ENCODE data around the gene P2RX7. TPM values are rescaled to one million over a fixed set of nuclear protein-coding genes. Genes with fewer than 3 reads are reported as not detected.

The P2RX7 gene
- total RNA-seq, 3 donors from 2014 or later: 1.0 to 10.9 (median 1.4) TPM

GRCh38 chr12:121182222-121182893 is 49.7 kb downstream of the P2RX7 start:
- intact Hi-C loops (cut with DNase I, micrococcal nuclease): no loop called here
- TF ChIP-seq, protein P1, sequence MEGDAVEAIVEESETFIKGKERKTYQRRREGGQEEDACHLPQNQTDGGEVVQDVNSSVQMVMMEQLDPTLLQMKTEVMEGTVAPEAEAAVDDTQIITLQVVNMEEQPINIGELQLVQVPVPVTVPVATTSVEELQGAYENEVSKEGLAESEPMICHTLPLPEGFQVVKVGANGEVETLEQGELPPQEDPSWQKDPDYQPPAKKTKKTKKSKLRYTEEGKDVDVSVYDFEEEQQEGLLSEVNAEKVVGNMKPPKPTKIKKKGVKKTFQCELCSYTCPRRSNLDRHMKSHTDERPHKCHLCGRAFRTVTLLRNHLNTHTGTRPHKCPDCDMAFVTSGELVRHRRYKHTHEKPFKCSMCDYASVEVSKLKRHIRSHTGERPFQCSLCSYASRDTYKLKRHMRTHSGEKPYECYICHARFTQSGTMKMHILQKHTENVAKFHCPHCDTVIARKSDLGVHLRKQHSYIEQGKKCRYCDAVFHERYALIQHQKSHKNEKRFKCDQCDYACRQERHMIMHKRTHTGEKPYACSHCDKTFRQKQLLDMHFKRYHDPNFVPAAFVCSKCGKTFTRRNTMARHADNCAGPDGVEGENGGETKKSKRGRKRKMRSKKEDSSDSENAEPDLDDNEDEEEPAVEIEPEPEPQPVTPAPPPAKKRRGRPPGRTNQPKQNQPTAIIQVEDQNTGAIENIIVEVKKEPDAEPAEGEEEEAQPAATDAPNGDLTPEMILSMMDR (IDR thresholded peaks at IDR 0.05): no peak

DNA sequence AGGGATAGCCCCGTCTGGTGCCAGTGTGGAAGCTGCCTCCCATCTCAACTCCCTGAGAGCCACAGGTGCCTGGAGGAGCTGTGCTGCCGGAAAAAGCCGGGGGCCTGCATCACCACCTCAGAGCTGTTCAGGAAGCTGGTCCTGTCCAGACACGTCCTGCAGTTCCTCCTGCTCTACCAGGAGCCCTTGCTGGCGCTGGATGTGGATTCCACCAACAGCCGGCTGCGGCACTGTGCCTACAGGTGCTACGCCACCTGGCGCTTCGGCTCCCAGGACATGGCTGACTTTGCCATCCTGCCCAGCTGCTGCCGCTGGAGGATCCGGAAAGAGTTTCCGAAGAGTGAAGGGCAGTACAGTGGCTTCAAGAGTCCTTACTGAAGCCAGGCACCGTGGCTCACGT is 51.7 kb downstream of the P2RX7 start:
- Histone ChIP-seq H3K9me3 (no peaks in the 10 kb centered on the region), H3K4me1 (ENCODE audit: low read depth) (no peaks in the 10 kb centered on the region), H3K36me3 (ENCODE audit: low read depth) (no peaks in the 10 kb centered on the region), H3K4me3 (no peak overlapping the region)
- DNase-seq (no peak), ATAC-seq (no peak)
- intact Hi-C loops (cut with DNase I, micrococcal nuclease): no loop called here
- TF ChIP-seq, protein P1 (IDR thresholded peaks at IDR 0.05): no peak

More at GRCh38 chr12:121182222-121182893, 49.7 kb downstream of the P2RX7 start:
- DNase-seq: no peak
- Histone ChIP-seq H3K4me1 (ENCODE audit: low read depth) (no peaks in the 10 kb centered on the region), H3K4me3 (no peak overlapping the region), H3K9me3 (no peaks in the 10 kb centered on the region), H3K36me3 (ENCODE audit: low read depth) (no peaks in the 10 kb centered on the region)
- no peak for ATAC-seq

DNA sequence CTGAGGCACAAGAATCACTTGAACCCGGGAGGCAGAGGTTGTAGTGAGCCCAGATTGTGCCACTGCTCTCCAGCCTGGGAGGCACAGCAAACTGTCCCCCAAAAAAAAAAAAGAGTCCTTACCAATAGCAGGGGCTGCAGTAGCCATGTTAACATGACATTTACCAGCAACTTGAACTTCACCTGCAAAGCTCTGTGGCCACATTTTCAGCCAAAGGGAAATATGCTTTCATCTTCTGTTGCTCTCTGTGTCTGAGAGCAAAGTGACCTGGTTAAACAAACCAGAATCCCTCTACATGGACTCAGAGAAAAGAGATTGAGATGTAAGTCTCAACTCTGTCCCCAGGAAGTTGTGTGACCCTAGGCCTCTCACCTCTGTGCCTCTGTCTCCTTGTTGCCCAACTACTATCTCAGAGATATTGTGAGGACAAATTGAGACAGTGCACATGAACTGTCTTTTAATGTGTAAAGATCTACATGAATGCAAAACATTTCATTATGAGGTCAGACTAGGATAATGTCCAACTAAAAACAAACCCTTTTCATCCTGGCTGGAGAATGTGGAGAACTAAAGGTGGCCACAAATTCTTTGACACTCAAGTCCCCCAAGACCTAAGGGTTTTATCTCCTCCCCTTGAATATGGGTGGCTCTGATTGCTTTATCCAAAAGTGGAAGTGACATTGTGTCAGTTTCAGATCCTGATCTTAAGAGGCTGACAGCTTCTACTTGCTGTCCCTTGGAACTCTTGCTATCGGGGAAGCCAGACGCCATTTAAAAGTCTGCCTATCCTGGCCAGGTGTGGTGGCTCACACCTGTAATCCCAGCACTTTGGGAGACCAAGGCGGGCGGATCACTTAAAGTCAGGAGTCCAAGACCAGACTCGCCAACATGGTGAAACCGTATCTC is 52.6 kb downstream of the P2RX7 start:
- intact Hi-C loops (cut with DNase I, micrococcal nuclease): no loop called here
- H3K4me1 ChIP-seq (ENCODE audit: low read depth): no peaks in the 10 kb centered on the region
- DNase-seq (no peak), ATAC-seq (peak; percentile 20)
- no peaks in the 10 kb centered on the region for H3K9me3 ChIP-seq
- H3K36me3 ChIP-seq (ENCODE audit: low read depth): no peaks in the 10 kb centered on the region
- no peak overlapping the region for H3K4me3 ChIP-seq
- TF ChIP-seq, protein P1 (IDR thresholded peaks at IDR 0.05): no peak

DNA sequence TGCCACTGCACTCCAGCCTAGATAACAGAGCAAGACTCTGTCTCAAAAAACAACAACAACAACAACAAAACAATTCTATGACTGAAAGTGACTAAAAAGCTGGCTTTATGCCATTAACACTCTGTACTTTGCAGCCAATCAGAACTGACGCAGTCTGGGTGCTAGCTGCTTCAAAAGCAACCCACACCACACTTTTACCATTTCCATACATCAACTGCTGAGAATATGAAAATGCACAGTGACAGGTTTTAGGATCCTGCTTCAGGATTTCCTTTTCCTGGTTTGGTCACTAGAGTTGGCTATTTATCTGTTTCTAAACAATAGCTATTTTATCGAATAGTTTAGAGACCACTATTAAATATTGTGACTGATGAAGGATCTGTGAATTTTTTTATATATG is 54.1 kb downstream of the P2RX7 start:
- TF ChIP-seq, protein P1 (IDR thresholded peaks at IDR 0.05): no peak
- H3K4me1 ChIP-seq (ENCODE audit: low read depth): no peaks in the 10 kb centered on the region
- DNase-seq (no peak), ATAC-seq (no peak)
- H3K9me3 ChIP-seq: no peaks in the 10 kb centered on the region
- no peaks in the 10 kb centered on the region for H3K36me3 ChIP-seq (ENCODE audit: low read depth)
- intact Hi-C loops (cut with DNase I, micrococcal nuclease): no loop called here
- H3K4me3 ChIP-seq: no peak overlapping the region

DNA sequence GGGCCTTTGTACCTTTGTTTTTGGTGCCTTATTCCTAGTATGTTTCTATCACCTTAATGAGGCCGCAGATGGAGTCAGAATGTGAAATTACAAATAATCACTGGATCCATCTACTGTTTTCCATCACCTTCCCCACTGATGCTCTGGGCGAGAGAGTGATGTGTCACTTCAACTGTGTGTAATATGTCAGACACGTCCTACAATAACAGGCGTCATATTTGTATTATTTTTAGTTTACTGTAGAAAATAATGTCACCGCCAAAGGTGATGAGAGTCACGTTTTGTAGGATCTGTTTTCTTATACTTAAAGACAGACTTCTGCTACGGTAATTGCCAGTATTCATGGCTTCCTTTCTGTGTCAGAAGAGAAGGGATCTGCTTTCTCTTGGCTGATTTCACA is 54.8 kb downstream of the P2RX7 start:
- no peak for DNase-seq
- Histone ChIP-seq H3K36me3 (ENCODE audit: low read depth) (no peaks in the 10 kb centered on the region), H3K4me1 (ENCODE audit: low read depth) (no peaks in the 10 kb centered on the region), H3K4me3 (no peak overlapping the region), H3K9me3 (no peaks in the 10 kb centered on the region)
- intact Hi-C loops (cut with DNase I, micrococcal nuclease): no loop called here
- TF ChIP-seq, protein P1 (IDR thresholded peaks at IDR 0.05): no peak
- ATAC-seq: no peak
